Keratinocyte (primary cell): Measurements from ENCODE around the gene DSCAM.

Experiments
- CTCF ChIP-seq, 3 experiments: IDR thresholded peaks in 1 of 3; conservative IDR thresholded peaks in 1 of 3; optimal IDR thresholded peaks in 1 of 3; 2 replicates in 2 of 3; 3 replicates in 1 of 3; pipeline versions ENCODE3 to v1.5.1; 2011; ENCODE audit warnings: low read length in 3 of 3, mild to moderate bottlenecking in 3 of 3, moderate library complexity in 2 of 3, control low read depth in 1 of 3, inconsistent platforms in 1 of 3; ENCODE audit not compliant: insufficient read depth in 2 of 3; ENCODE audit errors: extremely low read depth in 1 of 3
- EZH2 ChIP-seq: IDR thresholded peaks from one replicate; pipeline ENCODE4 v1.6.1; 2012; ENCODE audit warnings: inconsistent platforms, mild to moderate bottlenecking, low read length, moderate library complexity

GRCh38 chr21:40504825-40505224 is 342.1 kb downstream of the DSCAM start:
- TF ChIP-seq CTCF (optimal IDR thresholded peaks at IDR 0.05 in 1 of 3, IDR thresholded peaks at IDR 0.05 in 1 of 3, conservative IDR thresholded peaks at IDR 0.05 in 1 of 3; ENCODE audit: extremely low read depth in 1 of 3, insufficient read depth in 2 of 3, low read length in 3 of 3) (no peak), EZH2 (no peak)
